K562 (cell line): Measurements from ENCODE around the gene NDUFV2. TPM values are rescaled to one million over a fixed set of nuclear protein-coding genes. Genes with fewer than 3 reads are reported as not detected.

Source experiments
- ATAC-seq: fragments of 200-7000 bp; cut with Tn5 transposase; 3 replicates; pipeline ENCODE4 v1.9.1; 2020; ENCODE audit warnings: moderate library complexity
- BruUV-seq: library from RNA; stranded (reverse); fragments of 400-500 nt; replicated peaks from 2 replicates; lab custom pipeline; 2021; lab: Mats Ljungman, UMichigan
- CTCF ChIA-PET: fragments of 300-600 bp; formaldehyde crosslinking; extraction: SDS; loops from one replicate; lab custom pipeline; 2021; ENCODE audit warnings: low intra/inter-chr PET ratio; lab: Yijun Ruan, JAX
- POLR2A ChIA-PET: fragments of 300-600, 350-650 bp; sonication (Branson Sonifier 250); formaldehyde crosslinking; extraction: SDS; loops from one replicate; lab custom pipeline; 2021; ENCODE audit warnings: antibody characterized with exemption, inconsistent platforms; lab: Yijun Ruan, JAX
- DNase-seq, 4 experiments: peaks; one replicate each; pipeline versions ENCODE4 v3.0.0 to v3.0.0-alpha.2; 2011 to 2018; ENCODE audit warnings: low spot score in 3 of 4, mixed read lengths in 3 of 4; ENCODE audit errors: extremely low read depth in 1 of 4
- FAIRE-seq: peaks from 2 replicates; lab custom pipeline; 2011; peaks lifted over from hg19 to GRCh38; lab: Jason Lieb, UNC
- H2AFZ ChIP-seq: 2 replicates; pipeline ENCODE4 v1.6.0; 2011; ENCODE audit warnings: low read depth, low read length, control low read depth, inconsistent platforms
- H3K27ac ChIP-seq: fragments of 200-600 bp; 3 replicates; pipeline ENCODE4 v1.8.0; 2011; ENCODE audit warnings: low read depth, mild to moderate bottlenecking, control low read depth, inconsistent platforms, low read length, moderate library complexity, mixed read lengths; ENCODE audit errors: extremely low read depth
- H3K27me3 ChIP-seq, 2 experiments: fragments of 300-600 bp in 1 of 2; 2 replicates in 1 of 2; 3 replicates in 1 of 2; pipeline versions ENCODE4 v1.6.0 to v1.8.0; 2011; ENCODE audit warnings: inconsistent platforms in 2 of 2, low read length in 2 of 2, mild to moderate bottlenecking in 1 of 2, mixed read lengths in 1 of 2, moderate library complexity in 1 of 2; ENCODE audit not compliant: control insufficient read depth in 2 of 2, insufficient read depth in 2 of 2
- H3K36me3 ChIP-seq: fragments of 300-600 bp; 3 replicates; pipeline ENCODE4 v1.8.0; 2011; ENCODE audit warnings: mild to moderate bottlenecking, low read length, inconsistent platforms; ENCODE audit not compliant: control insufficient read depth, insufficient read depth
- H3K4me1 ChIP-seq, 2 experiments: fragments of 200-600 bp in 1 of 2; replicated peaks in 1 of 2; 2 replicates in 1 of 2; 3 replicates in 1 of 2; pipeline versions ENCODE4 v1.5.1 to v1.8.0; 2011; ENCODE audit warnings: inconsistent platforms in 2 of 2, low read length in 2 of 2, mild to moderate bottlenecking in 1 of 2, mixed read lengths in 1 of 2, moderate library complexity in 1 of 2; ENCODE audit not compliant: control insufficient read depth in 2 of 2, insufficient read depth in 2 of 2
- H3K4me2 ChIP-seq: 2 replicates; pipeline ENCODE4 v1.6.1; 2011; ENCODE audit warnings: low read length, control low read depth, inconsistent platforms, mixed read lengths; ENCODE audit not compliant: insufficient read depth
- H3K4me3 ChIP-seq: fragments of 200-600 bp; sonication (generic), shearing (Covaris generic); 2 replicates; pipeline ENCODE4 v1.5.1; 2016; ENCODE audit warnings: control low read depth, inconsistent platforms
- H3K79me2 ChIP-seq: fragments of 200-600 bp; 3 replicates; pipeline ENCODE4 v1.8.0; 2011; ENCODE audit warnings: low read length, inconsistent platforms; ENCODE audit not compliant: control insufficient read depth, insufficient read depth
- H3K9ac ChIP-seq, 2 experiments: 2 replicates each; pipeline versions ENCODE4 v1.6.0 to v1.6.1; 2011; ENCODE audit warnings: low read depth in 2 of 2, low read length in 2 of 2, control low read depth in 1 of 2, inconsistent platforms in 1 of 2, mild to moderate bottlenecking in 1 of 2, mixed read lengths in 1 of 2; ENCODE audit not compliant: insufficient read depth in 1 of 2
- H3K9me1 ChIP-seq: one replicate; pipeline ENCODE4 v1.6.0; 2011; ENCODE audit warnings: inconsistent platforms, mild to moderate bottlenecking, low read length, moderate library complexity; ENCODE audit not compliant: control insufficient read depth, insufficient read depth
- H3K9me3 ChIP-seq: replicated peaks from 2 replicates; pipeline ENCODE4 v1.5.1; 2011; ENCODE audit warnings: low read depth, low read length, inconsistent platforms; ENCODE audit not compliant: control insufficient read depth, insufficient read depth
- H4K20me1 ChIP-seq: replicated peaks from 2 replicates; pipeline ENCODE4 v1.6.1; 2011; ENCODE audit warnings: low read length, inconsistent platforms, mixed read lengths; ENCODE audit not compliant: control insufficient read depth, insufficient read depth
- DIDO1 ChIP-seq: fragments of 450-650 bp; IDR thresholded peaks from 2 replicates; pipeline ENCODE4 v1.6.1; 2016; ENCODE audit warnings: low read depth, missing biosample characterization, missing genetic modification characterization
- MBD2 ChIP-seq: sonication (generic); IDR thresholded peaks from 2 replicates; pipeline ENCODE4 v1.6.1; 2016; ENCODE audit warnings: low read depth, borderline replicate concordance
- NFE2 ChIP-seq: IDR thresholded peaks from 2 replicates; pipeline ENCODE4 v1.6.1; 2014; ENCODE audit warnings: antibody characterized with exemption, low read depth
- PHF8 ChIP-seq: fragments of 200-600 bp; sonication (generic); IDR thresholded peaks from 2 replicates; pipeline ENCODE4 v1.6.1; 2012; ENCODE audit warnings: mixed run types, mild to moderate bottlenecking, inconsistent platforms, low read length, moderate library complexity, borderline replicate concordance
- PURB ChIP-seq: sonication (generic); formaldehyde crosslinking; IDR thresholded peaks from 2 replicates; pipeline ENCODE4 v1.9.0; 2021; ENCODE audit warnings: low read depth, mild to moderate bottlenecking, missing genetic modification reagents
- SPI1 ChIP-seq: IDR thresholded peaks from 2 replicates; pipeline ENCODE4 v1.6.1; 2011; ENCODE audit warnings: low read depth, low read length, control low read depth, borderline replicate concordance
- TEAD1 ChIP-seq, 2 experiments: fragments of 450-650 bp in 1 of 2; sonication (generic) in 1 of 2; formaldehyde crosslinking; IDR thresholded peaks; 2 replicates each; pipeline versions ENCODE4 v1.4.0 to v1.8.0; 2020 to 2022; ENCODE audit warnings: mild to moderate bottlenecking in 2 of 2, missing genetic modification reagents in 1 of 2
- ZNF444 ChIP-seq: fragments of 250-450 bp; sonication (Bioruptor Pico); IDR thresholded peaks from 2 replicates; pipeline ENCODE4 v1.4.0; 2020; ENCODE audit warnings: mild to moderate bottlenecking, moderate library complexity
- WGBS: fragments of 100-300 bp; shearing (Covaris generic); methylation state at CpG from one replicate; pipeline ENCODE4 v1.1.6; 2016; ENCODE audit warnings: low coverage, mixed read lengths; ENCODE audit not compliant: insufficient coverage; ENCODE audit errors: missing lambda C conversion rate; 5-methylcytosine and 5-hydroxymethylcytosine counted together
- in situ Hi-C: fragments of 300-500 bp; cut with MboI; formaldehyde crosslinking; loops from 4 replicates; pipeline ENCODE4 v1.15.0; 2018; ENCODE audit warnings: inconsistent platforms, mixed read lengths
- intact Hi-C: fragments of 100-400 bp; cut with micrococcal nuclease; formaldehyde crosslinking; loops from 2 replicates; pipeline ENCODE4 v1.14.2; 2022
- polyA plus RNA-seq, 8 experiments: library from polyadenylated mRNA; depleted of rRNA in 4 of 8; stranded (reverse) in 5 of 8; unstranded in 3 of 8; fragments of >200 nt; fragmentation: Nextera tagmentation in 2 of 8; fragmentation: Illumina TruSeq in 1 of 8; extraction: Ambion mirVana in 2 of 8; extraction: Trizol in 1 of 8; gene quantifications; 2 replicates each; pipeline versions ENCODE4 v1.2.1 to v1.2.3, GENCODE V29; 2011 to 2014; ENCODE audit warnings: inconsistent platforms in 1 of 8, missing spikeins in 1 of 8
- total RNA-seq, 7 experiments: library from RNA; depleted of rRNA in 6 of 7; stranded (reverse); fragments of >200 nt in 6 of 7; fragmentation: Illumina TruSeq in 2 of 7; extraction: Trizol in 2 of 7; gene quantifications; 2 replicates each; pipeline versions ENCODE4 v1.2.1 to v1.2.3, GENCODE V29; 2011 to 2021; ENCODE audit warnings: low replicate concordance in 1 of 7
- TF ChIP-seq, protein P1 (sequence below): sonication (generic); formaldehyde crosslinking; IDR thresholded peaks from 2 replicates; pipeline ENCODE4 v1.8.0; 2022; ENCODE audit warnings: mild to moderate bottlenecking, missing genetic modification reagents, borderline replicate concordance
- TF ChIP-seq, protein P2 (sequence below): fragments of 450-650 bp; conservative IDR thresholded peaks from 2 replicates; pipeline ENCODE4 v1.6.1; 2016; ENCODE audit warnings: missing genetic modification characterization, low read depth, mild to moderate bottlenecking, missing compliant biosample characterization, moderate library complexity
- TF ChIP-seq, protein P3 (sequence below): fragments of 250-450 bp; sonication (Bioruptor Pico); IDR thresholded peaks from 2 replicates; pipeline ENCODE4 v1.5.0; 2022; ENCODE audit warnings: mild to moderate bottlenecking

NDUFV2 gene
- total and polyA plus RNA-seq, 9 of the 15 experiments (the other 6 are each of a cell fraction or from before 2014, with no cell fraction given): 213 to 550 (median 384) TPM

DNA sequence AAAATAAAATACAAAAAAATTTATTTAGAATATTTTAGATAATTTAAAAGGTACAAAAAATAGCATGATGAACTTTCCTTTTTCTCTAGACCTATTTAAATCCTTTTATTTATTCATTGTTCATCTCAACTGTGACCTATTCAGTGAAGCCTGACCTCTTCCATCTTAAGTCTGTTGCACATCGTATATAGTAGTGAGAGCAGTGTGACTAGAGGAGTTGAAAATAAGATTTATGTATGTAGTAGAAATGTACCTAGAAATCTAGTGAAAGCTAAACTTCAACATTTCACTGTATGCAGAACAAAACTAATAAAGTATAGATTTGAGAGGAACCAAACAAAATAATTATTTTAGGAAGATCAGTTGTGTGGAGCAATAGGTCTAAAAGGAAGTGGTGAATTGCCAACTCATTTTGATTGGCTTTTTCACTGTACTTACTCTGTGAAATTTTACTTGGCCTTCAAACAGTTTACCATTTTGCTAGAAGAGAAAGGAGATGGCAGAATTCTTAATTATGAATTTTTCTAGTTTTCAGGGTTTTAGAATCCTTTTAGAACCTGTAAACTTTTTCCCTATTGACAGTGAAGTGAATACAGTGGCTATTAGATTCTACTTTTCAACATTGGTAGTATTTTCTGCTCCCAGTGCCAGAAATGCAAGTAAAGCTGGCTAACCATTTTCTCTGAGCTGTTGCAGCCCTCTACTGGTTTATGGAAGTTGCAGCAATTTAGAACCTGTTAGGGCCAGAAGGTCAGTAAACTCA lies 45.1 kb downstream of the NDUFV2 start:
- no peaks in the 10 kb centered on the region for H3K27me3 ChIP-seq
- 0 out of 4 replicates have a peak overlapping the region, but pooled peaks of 1 of the 2 experiments have one; percentile 5 for H3K9ac ChIP-seq
- in situ Hi-C loops: loop anchor here (5.0 kb wide), 1 partner anchor 75 kb away; no protein-coding TSS in a partner anchor
- H2AFZ ChIP-seq: no peak overlapping the region; the same call in 1 of the 2 replicates
- DNase-seq (peak in 2 of 4 experiments; percentile 62 to 81), FAIRE-seq (peak; percentile 82), ATAC-seq (peak; percentile 88)
- H3K4me2 ChIP-seq: no peak overlapping the region; the same call in 1 of the 2 replicates
- no peaks in the 10 kb centered on the region for H3K36me3 ChIP-seq
- ChIA-PET CTCF (interaction anchor here (0.6 to 1.5 kb wide), 3 partner anchors 73 to 650 kb away, joined by 5 to 6 read pairs (median 6); no protein-coding TSS in a partner anchor), POLR2A (interaction anchor here (0.6 to 1.3 kb wide), 6 partner anchors 9 to 95 kb away, joined by 3 to 9 read pairs (median 4); partner anchors contain the start of gene ANKRD12)
- peak overlapping the region; percentile 22; the same call in 2 of the 3 replicates for H3K27ac ChIP-seq
- H3K9me1 ChIP-seq: no peaks in the 10 kb centered on the region
- WGBS: 35% methylated on average over 1 of the region's 1 CpG
- BruUV-seq: no TSS peak
- H3K4me1 ChIP-seq: peaks cover 3 to 13% of the 10 kb centered on the region in 2 experiments; a peak in 4 of 5 replicates
- H3K9me3 ChIP-seq: no peaks in the 10 kb centered on the region
- no peak overlapping the region for H3K4me3 ChIP-seq
- no peaks in the 10 kb centered on the region; the same call in 1 of the 2 replicates for H4K20me1 ChIP-seq
- intact Hi-C loops: loop anchor here (1.0 to 10.0 kb wide), 5 partner anchors 74 to 493 kb away; no protein-coding TSS in a partner anchor
- peaks cover 95% of the 10 kb centered on the region for H3K79me2 ChIP-seq
- TF ChIP-seq, protein P1, sequence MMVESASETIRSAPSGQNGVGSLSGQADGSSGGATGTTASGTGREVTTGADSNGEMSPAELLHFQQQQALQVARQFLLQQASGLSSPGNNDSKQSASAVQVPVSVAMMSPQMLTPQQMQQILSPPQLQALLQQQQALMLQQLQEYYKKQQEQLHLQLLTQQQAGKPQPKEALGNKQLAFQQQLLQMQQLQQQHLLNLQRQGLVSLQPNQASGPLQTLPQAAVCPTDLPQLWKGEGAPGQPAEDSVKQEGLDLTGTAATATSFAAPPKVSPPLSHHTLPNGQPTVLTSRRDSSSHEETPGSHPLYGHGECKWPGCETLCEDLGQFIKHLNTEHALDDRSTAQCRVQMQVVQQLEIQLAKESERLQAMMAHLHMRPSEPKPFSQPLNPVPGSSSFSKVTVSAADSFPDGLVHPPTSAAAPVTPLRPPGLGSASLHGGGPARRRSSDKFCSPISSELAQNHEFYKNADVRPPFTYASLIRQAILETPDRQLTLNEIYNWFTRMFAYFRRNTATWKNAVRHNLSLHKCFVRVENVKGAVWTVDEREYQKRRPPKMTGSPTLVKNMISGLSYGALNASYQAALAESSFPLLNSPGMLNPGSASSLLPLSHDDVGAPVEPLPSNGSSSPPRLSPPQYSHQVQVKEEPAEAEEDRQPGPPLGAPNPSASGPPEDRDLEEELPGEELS (CRISPR knock-in tag): no peak
- 0 out of 4 replicates have a peak, but pooled peaks of 1 of the 2 experiments have one; percentile 52 for TF ChIP-seq TEAD1 (CRISPR knock-in tag; IDR thresholded peaks at IDR 0.05)
- TF ChIP-seq DIDO1: no peak
- no peak for TF ChIP-seq PHF8
- TF ChIP-seq, protein P2, sequence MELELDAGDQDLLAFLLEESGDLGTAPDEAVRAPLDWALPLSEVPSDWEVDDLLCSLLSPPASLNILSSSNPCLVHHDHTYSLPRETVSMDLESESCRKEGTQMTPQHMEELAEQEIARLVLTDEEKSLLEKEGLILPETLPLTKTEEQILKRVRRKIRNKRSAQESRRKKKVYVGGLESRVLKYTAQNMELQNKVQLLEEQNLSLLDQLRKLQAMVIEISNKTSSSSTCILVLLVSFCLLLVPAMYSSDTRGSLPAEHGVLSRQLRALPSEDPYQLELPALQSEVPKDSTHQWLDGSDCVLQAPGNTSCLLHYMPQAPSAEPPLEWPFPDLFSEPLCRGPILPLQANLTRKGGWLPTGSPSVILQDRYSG (tag): no peak
- TF ChIP-seq MBD2: no peak
- TF ChIP-seq ZNF444: no peak
- no peak; the same call in 1 of the 2 replicates for TF ChIP-seq SPI1
- 0 out of 2 replicates have a peak, but pooled peaks have one; percentile 23 for TF ChIP-seq NFE2
- TF ChIP-seq, protein P3, sequence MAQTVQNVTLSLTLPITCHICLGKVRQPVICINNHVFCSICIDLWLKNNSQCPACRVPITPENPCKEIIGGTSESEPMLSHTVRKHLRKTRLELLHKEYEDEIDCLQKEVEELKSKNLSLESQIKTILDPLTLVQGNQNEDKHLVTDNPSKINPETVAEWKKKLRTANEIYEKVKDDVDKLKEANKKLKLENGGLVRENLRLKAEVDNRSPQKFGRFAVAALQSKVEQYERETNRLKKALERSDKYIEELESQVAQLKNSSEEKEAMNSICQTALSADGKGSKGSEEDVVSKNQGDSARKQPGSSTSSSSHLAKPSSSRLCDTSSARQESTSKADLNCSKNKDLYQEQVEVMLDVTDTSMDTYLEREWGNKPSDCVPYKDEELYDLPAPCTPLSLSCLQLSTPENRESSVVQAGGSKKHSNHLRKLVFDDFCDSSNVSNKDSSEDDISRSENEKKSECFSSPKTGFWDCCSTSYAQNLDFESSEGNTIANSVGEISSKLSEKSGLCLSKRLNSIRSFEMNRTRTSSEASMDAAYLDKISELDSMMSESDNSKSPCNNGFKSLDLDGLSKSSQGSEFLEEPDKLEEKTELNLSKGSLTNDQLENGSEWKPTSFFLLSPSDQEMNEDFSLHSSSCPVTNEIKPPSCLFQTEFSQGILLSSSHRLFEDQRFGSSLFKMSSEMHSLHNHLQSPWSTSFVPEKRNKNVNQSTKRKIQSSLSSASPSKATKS (CRISPR knock-in tag): no peak
- TF ChIP-seq PURB (CRISPR knock-in tag): no peak
